SK-N-SH treated with all-trans-retinoic acid at 6 μM for 48 hours (cell line): ENCODE measurements around the gene FLOT1.
"Not testable (repeated sequence)": the region's sequence is repeated elsewhere in the genome, so short reads cannot be mapped to it uniquely, and the experiment has no call there.

Source experiments
- ESRRG ChIP-seq: fragments of 250-450 bp; sonication (Bioruptor Pico); IDR thresholded peaks from 2 replicates; pipeline ENCODE4 v1.6.1; 2021; ENCODE audit warnings: mild to moderate bottlenecking
- PPARA ChIP-seq: fragments of 250-450 bp; sonication (Bioruptor Pico); IDR thresholded peaks from 2 replicates; pipeline ENCODE4 v1.5.0; 2020; ENCODE audit warnings: mild to moderate bottlenecking, borderline replicate concordance
- RARB ChIP-seq: fragments of 250-450 bp; sonication (Bioruptor Pico); IDR thresholded peaks from 2 replicates; pipeline ENCODE4 v1.8.0; 2021; ENCODE audit warnings: mild to moderate bottlenecking, moderate library complexity
- TOX ChIP-seq: fragments of 250-450 bp; sonication (Bioruptor Pico); IDR thresholded peaks from 2 replicates; pipeline ENCODE4 v1.8.0; 2021; ENCODE audit warnings: mild to moderate bottlenecking, moderate library complexity, borderline replicate concordance
- ZFP30 ChIP-seq: fragments of 450-650 bp; formaldehyde crosslinking; IDR thresholded peaks from 2 replicates; pipeline ENCODE4 v1.5.0; 2022; ENCODE audit warnings: mild to moderate bottlenecking, moderate library complexity
- ZNF565 ChIP-seq: fragments of 450-650 bp; formaldehyde crosslinking; conservative IDR thresholded peaks from 2 replicates; pipeline ENCODE4 v1.5.0; 2020; ENCODE audit warnings: low read depth, mild to moderate bottlenecking, moderate library complexity
- ZNF8 ChIP-seq: fragments of 450-650 bp; formaldehyde crosslinking; IDR thresholded peaks from 2 replicates; pipeline ENCODE4 v1.5.0; 2020; ENCODE audit warnings: mild to moderate bottlenecking, moderate library complexity
- TF ChIP-seq, protein P1 (sequence below): fragments of 250-450 bp; sonication (Bioruptor Pico); IDR thresholded peaks from 2 replicates; pipeline ENCODE4 v1.5.1; 2020; ENCODE audit warnings: low read depth, mild to moderate bottlenecking, moderate library complexity
- TF ChIP-seq, protein P2 (sequence below): fragments of 250-450 bp; sonication (Bioruptor Pico); IDR thresholded peaks from 2 replicates; pipeline ENCODE4 v1.8.0; 2020; ENCODE audit warnings: mild to moderate bottlenecking, moderate library complexity, borderline replicate concordance
- TF ChIP-seq, protein P3 (sequence below): fragments of 250-450 bp; sonication (Bioruptor Pico); IDR thresholded peaks from 2 replicates; pipeline ENCODE4 v1.8.0; 2021; ENCODE audit warnings: low read depth, mild to moderate bottlenecking, moderate library complexity, borderline replicate concordance

DNA sequence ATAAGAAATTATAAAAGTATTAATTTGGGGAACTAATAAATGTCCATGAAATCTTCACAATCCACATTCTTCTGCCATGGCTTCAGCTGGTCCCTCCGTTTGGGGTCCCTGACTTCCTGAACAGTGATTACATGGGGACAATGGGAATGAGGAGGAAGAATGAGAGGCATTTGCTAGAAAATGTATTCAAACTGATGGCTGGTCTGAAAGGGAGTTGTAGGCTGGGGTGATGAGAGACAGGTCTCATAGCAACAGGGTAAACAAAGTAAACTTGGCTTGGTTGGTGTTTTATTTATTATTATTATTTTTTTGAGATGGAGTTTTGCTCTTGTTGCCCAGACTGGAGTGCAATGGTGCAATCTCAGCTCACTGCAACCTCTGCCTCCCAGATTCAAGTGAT lies 23.0 kb upstream of the FLOT1 start:
- not testable (repeated sequence) for TF ChIP-seq PPARA, RARB, ZNF8, ESRRG, TOX, ZNF565, ZFP30 (CRISPR knock-in tag)
- TF ChIP-seq, protein P1, sequence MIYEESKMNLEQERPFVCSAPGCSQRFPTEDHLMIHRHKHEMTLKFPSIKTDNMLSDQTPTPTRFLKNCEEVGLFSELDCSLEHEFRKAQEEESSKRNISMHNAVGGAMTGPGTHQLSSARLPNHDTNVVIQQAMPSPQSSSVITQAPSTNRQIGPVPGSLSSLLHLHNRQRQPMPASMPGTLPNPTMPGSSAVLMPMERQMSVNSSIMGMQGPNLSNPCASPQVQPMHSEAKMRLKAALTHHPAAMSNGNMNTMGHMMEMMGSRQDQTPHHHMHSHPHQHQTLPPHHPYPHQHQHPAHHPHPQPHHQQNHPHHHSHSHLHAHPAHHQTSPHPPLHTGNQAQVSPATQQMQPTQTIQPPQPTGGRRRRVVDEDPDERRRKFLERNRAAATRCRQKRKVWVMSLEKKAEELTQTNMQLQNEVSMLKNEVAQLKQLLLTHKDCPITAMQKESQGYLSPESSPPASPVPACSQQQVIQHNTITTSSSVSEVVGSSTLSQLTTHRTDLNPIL (CRISPR knock-in tag) = not testable (repeated sequence)
- TF ChIP-seq, protein P2, sequence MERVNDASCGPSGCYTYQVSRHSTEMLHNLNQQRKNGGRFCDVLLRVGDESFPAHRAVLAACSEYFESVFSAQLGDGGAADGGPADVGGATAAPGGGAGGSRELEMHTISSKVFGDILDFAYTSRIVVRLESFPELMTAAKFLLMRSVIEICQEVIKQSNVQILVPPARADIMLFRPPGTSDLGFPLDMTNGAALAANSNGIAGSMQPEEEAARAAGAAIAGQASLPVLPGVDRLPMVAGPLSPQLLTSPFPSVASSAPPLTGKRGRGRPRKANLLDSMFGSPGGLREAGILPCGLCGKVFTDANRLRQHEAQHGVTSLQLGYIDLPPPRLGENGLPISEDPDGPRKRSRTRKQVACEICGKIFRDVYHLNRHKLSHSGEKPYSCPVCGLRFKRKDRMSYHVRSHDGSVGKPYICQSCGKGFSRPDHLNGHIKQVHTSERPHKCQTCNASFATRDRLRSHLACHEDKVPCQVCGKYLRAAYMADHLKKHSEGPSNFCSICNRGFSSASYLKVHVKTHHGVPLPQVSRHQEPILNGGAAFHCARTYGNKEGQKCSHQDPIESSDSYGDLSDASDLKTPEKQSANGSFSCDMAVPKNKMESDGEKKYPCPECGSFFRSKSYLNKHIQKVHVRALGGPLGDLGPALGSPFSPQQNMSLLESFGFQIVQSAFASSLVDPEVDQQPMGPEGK (CRISPR knock-in tag) = not testable (repeated sequence)
- TF ChIP-seq, protein P3, sequence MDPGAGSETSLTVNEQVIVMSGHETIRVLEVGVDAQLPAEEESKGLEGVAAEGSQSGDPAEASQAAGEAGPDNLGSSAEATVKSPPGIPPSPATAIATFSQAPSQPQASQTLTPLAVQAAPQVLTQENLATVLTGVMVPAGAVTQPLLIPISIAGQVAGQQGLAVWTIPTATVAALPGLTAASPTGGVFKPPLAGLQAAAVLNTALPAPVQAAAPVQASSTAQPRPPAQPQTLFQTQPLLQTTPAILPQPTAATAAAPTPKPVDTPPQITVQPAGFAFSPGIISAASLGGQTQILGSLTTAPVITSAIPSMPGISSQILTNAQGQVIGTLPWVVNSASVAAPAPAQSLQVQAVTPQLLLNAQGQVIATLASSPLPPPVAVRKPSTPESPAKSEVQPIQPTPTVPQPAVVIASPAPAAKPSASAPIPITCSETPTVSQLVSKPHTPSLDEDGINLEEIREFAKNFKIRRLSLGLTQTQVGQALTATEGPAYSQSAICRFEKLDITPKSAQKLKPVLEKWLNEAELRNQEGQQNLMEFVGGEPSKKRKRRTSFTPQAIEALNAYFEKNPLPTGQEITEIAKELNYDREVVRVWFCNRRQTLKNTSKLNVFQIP = not testable (repeated sequence)
